AG09319 (cell line): Measurements from ENCODE around the gene RILP.

Experiments used
- DNase-seq: peaks from one replicate; pipeline ENCODE4 v3.0.0-alpha.2; 2010; ENCODE audit warnings: low read depth; ENCODE audit errors: extremely low read depth
- CTCF ChIP-seq: IDR thresholded peaks from 2 replicates; pipeline ENCODE4 v1.5.1; 2011; ENCODE audit warnings: low read depth, mild to moderate bottlenecking, inconsistent platforms, low read length, moderate library complexity

RILP gene

DNA sequence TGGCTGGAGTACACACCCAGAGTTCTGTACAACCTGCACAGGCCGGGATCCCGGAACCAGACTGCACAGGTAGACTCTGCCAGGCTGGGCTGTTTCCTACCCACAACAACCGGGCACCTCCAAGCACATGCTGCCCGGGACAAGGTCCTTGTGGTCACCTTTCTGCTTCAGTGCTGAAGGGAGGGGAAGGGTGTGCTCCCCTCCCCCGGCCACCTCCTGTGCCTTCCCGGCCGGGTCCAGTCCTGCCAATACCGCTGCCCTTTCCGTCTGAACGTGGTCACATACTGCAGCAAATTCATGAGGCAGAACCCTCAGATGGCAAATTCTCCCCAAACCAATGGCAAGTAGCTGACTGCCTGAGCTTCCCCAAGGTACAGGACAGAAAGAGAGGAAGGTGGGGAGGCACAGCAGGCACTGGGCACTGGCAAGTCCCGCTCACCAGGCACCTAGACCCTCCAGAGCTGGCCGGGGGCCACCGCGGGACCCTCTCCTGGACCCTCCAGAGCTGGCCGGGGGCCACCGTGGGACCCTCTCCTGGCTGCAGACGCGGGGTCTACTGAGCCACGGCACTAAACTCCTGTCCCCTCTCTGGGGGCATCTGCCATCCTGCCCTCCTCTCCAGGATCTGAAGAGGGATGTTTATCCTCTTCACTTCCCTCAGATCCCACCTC lies 43.9 kb downstream of the RILP start:
- no peak for TF ChIP-seq CTCF
- DNase-seq, result no peak

DNA sequence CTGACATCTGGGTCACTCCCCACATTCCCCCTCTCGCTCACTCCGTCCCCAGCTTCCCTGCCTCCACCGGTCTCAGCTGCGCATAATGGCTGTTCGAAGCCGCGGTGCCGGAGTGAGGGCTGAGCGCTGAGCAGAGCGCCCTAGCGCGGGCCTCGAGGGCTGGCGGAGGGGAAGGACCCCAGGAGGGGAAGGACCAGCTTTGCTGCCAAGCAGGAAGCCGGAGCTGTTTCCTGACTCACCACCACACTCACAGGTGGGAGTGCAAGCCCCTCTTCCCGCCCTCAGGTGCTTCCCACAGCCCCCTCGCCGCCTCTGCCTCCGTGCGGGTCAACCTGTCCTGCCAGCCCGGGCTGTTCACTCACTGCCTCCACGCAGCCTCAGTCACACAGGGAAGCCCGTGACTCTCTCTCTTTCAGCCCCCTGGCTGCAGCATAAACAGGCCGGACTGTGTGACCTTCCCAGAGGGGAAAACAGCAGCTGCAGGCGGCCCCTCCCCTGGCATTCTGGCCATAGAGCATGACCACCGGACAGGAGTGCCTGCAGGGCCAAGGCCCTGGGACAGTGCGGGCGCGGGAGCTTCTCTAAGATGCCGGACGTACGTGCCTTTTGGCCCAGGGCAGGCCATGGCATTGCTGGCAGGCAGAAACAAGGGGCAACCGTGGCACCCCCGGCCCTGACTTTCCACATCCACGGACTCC lies 44.7 kb downstream of the RILP start:
- DNase-seq, result no peak
- no peak for TF ChIP-seq CTCF

DNA sequence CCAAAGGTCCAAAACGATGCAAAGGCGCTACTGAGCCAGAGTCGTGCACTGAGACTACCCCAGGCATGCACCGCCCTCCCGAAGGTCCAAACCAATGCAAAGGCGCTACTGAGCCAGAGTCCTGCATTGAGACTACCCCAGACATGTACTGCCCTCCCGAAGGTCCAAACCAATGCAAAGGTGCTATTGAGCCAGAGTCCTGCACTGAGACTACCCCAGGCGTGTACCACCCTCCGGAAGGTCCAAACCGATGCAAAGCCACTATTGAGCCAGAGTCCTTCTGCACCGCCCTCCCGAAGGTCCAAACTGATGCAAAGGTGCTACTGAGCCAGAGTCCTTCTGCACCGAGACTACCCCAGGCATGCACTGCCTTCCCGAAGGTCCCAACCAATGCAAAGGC lies 48.1 kb downstream of the RILP start:
- no peak for TF ChIP-seq CTCF
- DNase-seq, result no peak

DNA sequence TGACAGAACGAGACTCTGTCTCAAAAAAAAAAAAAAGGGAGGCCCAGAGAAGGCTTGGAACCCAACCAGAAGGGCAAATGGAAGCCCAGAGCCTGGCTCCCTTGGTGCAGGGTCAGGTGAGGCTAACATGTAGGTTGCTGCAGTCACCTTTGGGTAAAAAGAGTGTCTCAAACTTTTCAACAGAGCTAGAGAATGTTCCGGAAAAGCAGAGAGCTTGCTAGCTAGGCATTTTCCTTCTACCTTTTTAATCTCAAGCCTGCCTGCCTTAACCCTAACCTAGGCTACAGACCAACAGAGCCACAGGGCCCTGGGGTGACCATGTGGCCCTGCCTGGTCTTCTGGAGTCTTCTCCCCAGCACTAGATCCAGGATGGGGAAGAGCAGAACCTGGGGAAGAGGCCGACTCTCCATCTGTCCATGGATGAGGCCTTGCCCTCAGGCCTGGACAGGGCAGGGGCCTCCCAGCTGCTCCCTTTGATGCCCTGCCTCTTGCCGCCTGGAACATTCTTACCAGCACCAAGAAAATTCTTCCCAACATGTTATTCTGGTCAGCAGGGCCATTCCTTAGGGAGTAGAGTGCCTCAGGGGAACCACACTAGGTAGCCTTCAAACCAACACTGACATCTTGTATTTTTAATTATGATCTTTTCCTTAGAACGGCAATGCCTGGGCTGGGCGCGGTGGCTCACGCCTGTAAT lies 51.1 kb downstream of the RILP start:
- no peak for DNase-seq
- TF ChIP-seq CTCF, result no peak

DNA sequence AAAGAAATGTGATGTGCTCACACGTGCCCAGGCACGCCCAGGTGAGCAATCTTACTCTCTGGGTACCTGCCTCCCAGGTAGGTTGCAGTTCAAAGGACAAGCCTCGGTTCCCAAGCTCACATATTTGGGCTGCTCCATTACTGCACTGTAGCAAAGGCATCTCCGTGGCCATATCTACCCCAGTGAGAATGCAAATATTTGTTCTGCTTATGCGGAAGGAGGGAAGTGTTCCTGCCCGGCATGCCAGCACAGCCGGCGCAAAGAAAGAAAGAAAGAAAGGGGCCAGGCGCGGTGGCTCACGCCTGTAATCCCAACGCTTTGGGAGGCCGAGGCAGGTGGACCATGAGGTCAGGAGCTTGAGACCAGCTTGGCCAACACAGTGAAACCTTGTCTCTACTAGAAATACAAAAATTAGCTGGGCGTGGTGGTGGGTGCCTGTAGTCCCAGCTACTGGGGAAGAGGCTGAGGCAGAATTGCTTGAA lies 51.8 kb downstream of the RILP start:
- TF ChIP-seq CTCF, result no peak

More for the DNA sequence above, 51.8 kb downstream of the RILP start:
- DNase-seq, result no peak
